Measurements from ENCODE around the gene MTHFR. TPM values are rescaled to one million over a fixed set of nuclear protein-coding genes. Genes with fewer than 3 reads are reported as not detected.

MTHFR gene
- total and polyA plus RNA-seq, 3 experiments from 2014 or later = 10.0 to 16.3 (median 13.5) TPM

GRCh38 chr1:11740258-11741192 is 65.2 kb downstream of the MTHFR start:
- ChIA-PET CTCF (interaction anchor here (1.2 to 2.5 kb wide), 5 partner anchors 9 to 97 kb away, joined by 3 to 8 read pairs (median 3); no protein-coding TSS in a partner anchor), POLR2A (interaction anchor here (0.9 to 1.0 kb wide), 2 partner anchors 21 to 77 kb away, joined by 3 to 4 read pairs; partner anchors contain the start of gene FBXO6)
- Histone ChIP-seq H3K4me3 (ENCODE audit: low read length) (peak overlapping the region; percentile 40), H3K36me3 (ENCODE audit: insufficient read depth, low read length) (no peaks in the 10 kb centered on the region), H3K4me1 (ENCODE audit: insufficient read depth, low read length) (peaks cover 62% of the 10 kb centered on the region), H3K27me3 (ENCODE audit: insufficient read depth, low read length, poor library complexity, severe bottlenecking) (no peaks in the 10 kb centered on the region), H3K27ac (ENCODE audit: low read depth, low read length) (peak overlapping the region; percentile 51), H3K9me3 (ENCODE audit: low read length) (no peaks in the 10 kb centered on the region)
- peak overlapping the region; percentile 63 to 88 (median 77) for H3K4me3 Mint-ChIP-seq
- peak overlapping the region; percentile 59 to 89 (median 71) for H3K27ac Mint-ChIP-seq
- DNase-seq = peak in 3 of 5 donors; percentile 21 to 52 (median 36)
- no peaks in the 10 kb centered on the region for H3K27me3 Mint-ChIP-seq
- H3K9me3 Mint-ChIP-seq = no peaks in the 10 kb centered on the region
- peaks cover 61 to 71% (median 62%) of the 10 kb centered on the region in 3 donors for H3K4me1 Mint-ChIP-seq
- H3K36me3 Mint-ChIP-seq = peaks cover 0 to 11% (median 0%) of the 10 kb centered on the region in 3 donors

DNA sequence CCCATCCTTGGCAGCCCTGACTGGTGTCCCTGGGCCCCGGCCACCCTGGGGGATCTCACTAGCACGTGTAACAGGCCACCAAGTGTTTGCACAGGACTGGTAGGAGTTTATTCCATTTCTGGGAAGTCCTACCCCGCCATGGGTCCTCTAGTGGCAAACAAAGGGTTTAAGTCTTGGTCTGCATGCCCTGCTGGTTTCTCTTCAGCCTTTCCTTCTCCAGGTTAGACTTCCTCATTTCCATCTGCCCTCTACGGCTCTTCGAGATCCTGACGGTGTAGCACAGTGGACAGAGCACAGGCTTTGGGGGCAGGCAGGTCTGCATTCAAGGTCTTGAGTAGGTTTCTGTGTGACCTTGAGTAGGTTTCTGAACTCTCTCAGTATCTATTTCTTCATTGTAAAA is 67.0 kb downstream of the MTHFR start:
- H3K36me3 Mint-ChIP-seq = peaks cover 0 to 3% (median 0%) of the 10 kb centered on the region in 3 donors
- DNase-seq = no peak
- H3K27ac ChIP-seq (ENCODE audit: low read depth, low read length) = no peak overlapping the region
- no peaks in the 10 kb centered on the region for H3K27me3 Mint-ChIP-seq
- H3K36me3 ChIP-seq (ENCODE audit: insufficient read depth, low read length) = no peaks in the 10 kb centered on the region
- H3K9me3 Mint-ChIP-seq = no peaks in the 10 kb centered on the region
- peaks cover 65% of the 10 kb centered on the region for H3K4me1 ChIP-seq (ENCODE audit: insufficient read depth, low read length)
- no peaks in the 10 kb centered on the region for H3K27me3 ChIP-seq (ENCODE audit: insufficient read depth, low read length, poor library complexity, severe bottlenecking)
- no peaks in the 10 kb centered on the region for H3K9me3 ChIP-seq (ENCODE audit: low read length)
- peak overlapping the region in 4 of 8 donors; percentile 17 to 80 (median 72) for H3K27ac Mint-ChIP-seq
- CTCF ChIA-PET = interaction anchor here (1.5 to 2.6 kb wide), 2 partner anchors 16 to 89 kb away, joined by 3 to 10 read pairs; no protein-coding TSS in a partner anchor
- H3K4me3 Mint-ChIP-seq = peak overlapping the region in 3 of 7 donors; percentile 26 to 96 (median 57)
- peaks cover 63 to 74% (median 64%) of the 10 kb centered on the region in 3 donors for H3K4me1 Mint-ChIP-seq
- H3K4me3 ChIP-seq (ENCODE audit: low read length) = no peak overlapping the region
- POLR2A ChIA-PET = no interaction called here

- Histone ChIP-seq H3K4me1 (ENCODE audit: insufficient read depth, low read length) (peaks cover 65% of the 10 kb centered on the region), H3K36me3 (ENCODE audit: insufficient read depth, low read length) (no peaks in the 10 kb centered on the region), H3K27ac (ENCODE audit: low read depth, low read length) (no peak overlapping the region), H3K4me3 (ENCODE audit: low read length) (no peak overlapping the region), H3K27me3 (ENCODE audit: insufficient read depth, low read length, poor library complexity, severe bottlenecking) (no peaks in the 10 kb centered on the region), H3K9me3 (ENCODE audit: low read length) (no peaks in the 10 kb centered on the region)
- H3K9me3 Mint-ChIP-seq = no peaks in the 10 kb centered on the region
- no peaks in the 10 kb centered on the region for H3K27me3 Mint-ChIP-seq
- ChIA-PET CTCF (interaction anchor here (1.5 to 2.6 kb wide), 4 partner anchors 19 to 88 kb away, joined by 3 to 10 read pairs (median 7); partner anchors contain the start of gene FBXO6), POLR2A (no interaction called here)
- H3K4me1 Mint-ChIP-seq = peaks cover 63 to 76% (median 64%) of the 10 kb centered on the region in 3 donors
- peak overlapping the region; percentile 18 to 96 (median 92) for H3K4me3 Mint-ChIP-seq
- peak overlapping the region; percentile 5 to 91 (median 58) for H3K27ac Mint-ChIP-seq
- peaks cover 0 to 3% (median 0%) of the 10 kb centered on the region in 3 donors for H3K36me3 Mint-ChIP-seq
- no peak for DNase-seq
Observed at GRCh38 chr1:11738096-11738495, 67.7 kb downstream of the MTHFR start.

- H3K36me3 ChIP-seq (ENCODE audit: insufficient read depth, low read length) = no peaks in the 10 kb centered on the region
- peak overlapping the region; percentile 83 for H3K27ac ChIP-seq (ENCODE audit: low read depth, low read length)
- POLR2A ChIA-PET = interaction anchor here (0.6 to 2.3 kb wide), 5 partner anchors 18 to 171 kb away, joined by 3 to 9 read pairs (median 4); partner anchors contain the start of genes CLCN6 and MTHFR
- Mint-ChIP-seq H3K4me1 (peaks cover 56 to 71% (median 59%) of the 10 kb centered on the region in 3 donors), H3K27ac (peak overlapping the region; percentile 68 to 91 (median 86)), H3K9me3 (no peaks in the 10 kb centered on the region), H3K4me3 (peak overlapping the region; percentile 90 to 99 (median 93)), H3K36me3 (peaks cover 0 to 3% (median 0%) of the 10 kb centered on the region in 3 donors), H3K27me3 (no peaks in the 10 kb centered on the region)
- peak; percentile 31 to 60 (median 35) for DNase-seq
- no peaks in the 10 kb centered on the region for H3K27me3 ChIP-seq (ENCODE audit: insufficient read depth, low read length, poor library complexity, severe bottlenecking)
- H3K9me3 ChIP-seq (ENCODE audit: low read length) = no peaks in the 10 kb centered on the region
- CTCF ChIA-PET = interaction anchor here (1.0 to 2.6 kb wide), 7 partner anchors 17 to 699 kb away, joined by 3 to 10 read pairs (median 4); partner anchors contain the start of genes CLCN6 and FBXO6
- peak overlapping the region; percentile 95 for H3K4me3 ChIP-seq (ENCODE audit: low read length)
- H3K4me1 ChIP-seq (ENCODE audit: insufficient read depth, low read length) = peaks cover 64% of the 10 kb centered on the region
Observed at GRCh38 chr1:11736746-11737639, 68.8 kb downstream of the MTHFR start.

GRCh38 chr1:11735854-11736745 is 69.7 kb downstream of the MTHFR start, which contains the start of gene AGTRAP:
Gene AGTRAP (plus strand): TSS chr1:11736136. CDS start chr1:11736209, 73 bp downstream.
- Histone ChIP-seq H3K27ac (ENCODE audit: low read depth, low read length) (peak within 1 kb of the TSS; percentile 83), H3K4me3 (ENCODE audit: low read length) (peak within 1 kb of the TSS; percentile 95), H3K4me1 (ENCODE audit: insufficient read depth, low read length) (peaks cover 64% of the 10 kb centered on the region), H3K9me3 (ENCODE audit: low read length) (no peaks in the 10 kb centered on the region), H3K27me3 (ENCODE audit: insufficient read depth, low read length, poor library complexity, severe bottlenecking) (no peaks in the 10 kb centered on the region), H3K36me3 (ENCODE audit: insufficient read depth, low read length) (no peaks in the 10 kb centered on the region)
- ChIA-PET POLR2A (interaction anchor here (0.6 to 2.3 kb wide), 7 partner anchors 17 to 1341 kb away, joined by 3 to 9 read pairs (median 5); partner anchors contain the start of genes CLCN6, DRAXIN and MTHFR), CTCF (interaction anchor here (0.8 to 2.6 kb wide), 11 partner anchors 16 to 698 kb away, joined by 3 to 18 read pairs (median 4); partner anchors contain the start of genes CLCN6 and FBXO6)
- Mint-ChIP-seq H3K9me3 (no peaks in the 10 kb centered on the region), H3K27me3 (no peaks in the 10 kb centered on the region), H3K4me3 (peak within 1 kb of the TSS; percentile 90 to 99 (median 93)), H3K36me3 (peaks cover 0 to 3% (median 0%) of the 10 kb centered on the region in 3 donors), H3K27ac (peak within 1 kb of the TSS; percentile 68 to 97 (median 90)), H3K4me1 (peaks cover 55 to 71% (median 59%) of the 10 kb centered on the region in 3 donors)
- DNase-seq = peak; percentile 73 to 90 (median 82)

Data from CD8-positive, alpha-beta memory T cell (primary cell).